ENCODE results near the gene PHF21B.
"Not testable (repeated sequence)": the region's sequence is repeated elsewhere in the genome, so short reads cannot be mapped to it uniquely, and the experiment has no call there.

PHF21B gene

DNA sequence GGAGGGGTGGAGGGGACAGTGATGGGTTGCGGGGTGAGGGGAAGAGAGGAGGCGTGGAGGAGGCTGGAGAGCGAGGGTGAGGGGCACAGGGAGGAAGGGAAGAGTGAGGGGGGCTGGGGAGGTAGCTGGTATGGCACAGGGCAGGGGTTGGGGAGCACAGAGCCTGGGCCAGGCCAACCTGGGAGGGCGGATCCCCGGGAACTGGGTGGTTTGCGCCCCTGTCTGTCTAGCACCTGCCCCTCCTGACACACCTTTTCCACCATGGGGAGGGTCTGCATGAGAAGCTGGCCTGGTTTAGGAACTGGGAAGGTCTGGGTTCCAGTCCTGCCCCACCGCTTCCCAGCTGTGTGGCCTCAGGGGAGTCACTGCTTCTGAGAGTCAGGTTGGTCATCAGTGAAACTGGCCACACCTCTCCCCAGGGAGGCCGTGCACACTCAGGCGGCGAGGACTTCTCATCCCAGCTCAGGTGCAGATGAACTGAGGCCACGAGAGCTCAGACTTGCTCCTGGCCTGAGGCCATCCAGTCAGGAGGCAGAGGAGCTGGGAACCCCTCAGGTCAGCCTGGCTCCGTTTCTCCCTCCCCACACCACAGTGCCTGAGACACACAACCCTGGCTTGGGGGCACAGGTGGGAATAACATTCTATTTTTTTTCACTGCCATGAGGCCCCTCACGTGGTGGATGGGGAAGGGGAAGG lies 95.6 kb downstream of the PHF21B start:
- no peak overlapping the region for H3K4me3 ChIP-seq (ENCODE audit: low read depth, low read length)
- DNase-seq (ENCODE audit: low read depth): no peak
- TF ChIP-seq, protein P1, sequence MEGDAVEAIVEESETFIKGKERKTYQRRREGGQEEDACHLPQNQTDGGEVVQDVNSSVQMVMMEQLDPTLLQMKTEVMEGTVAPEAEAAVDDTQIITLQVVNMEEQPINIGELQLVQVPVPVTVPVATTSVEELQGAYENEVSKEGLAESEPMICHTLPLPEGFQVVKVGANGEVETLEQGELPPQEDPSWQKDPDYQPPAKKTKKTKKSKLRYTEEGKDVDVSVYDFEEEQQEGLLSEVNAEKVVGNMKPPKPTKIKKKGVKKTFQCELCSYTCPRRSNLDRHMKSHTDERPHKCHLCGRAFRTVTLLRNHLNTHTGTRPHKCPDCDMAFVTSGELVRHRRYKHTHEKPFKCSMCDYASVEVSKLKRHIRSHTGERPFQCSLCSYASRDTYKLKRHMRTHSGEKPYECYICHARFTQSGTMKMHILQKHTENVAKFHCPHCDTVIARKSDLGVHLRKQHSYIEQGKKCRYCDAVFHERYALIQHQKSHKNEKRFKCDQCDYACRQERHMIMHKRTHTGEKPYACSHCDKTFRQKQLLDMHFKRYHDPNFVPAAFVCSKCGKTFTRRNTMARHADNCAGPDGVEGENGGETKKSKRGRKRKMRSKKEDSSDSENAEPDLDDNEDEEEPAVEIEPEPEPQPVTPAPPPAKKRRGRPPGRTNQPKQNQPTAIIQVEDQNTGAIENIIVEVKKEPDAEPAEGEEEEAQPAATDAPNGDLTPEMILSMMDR (IDR thresholded peaks at IDR 0.05; ENCODE audit: control insufficient read depth, extremely low read depth, insufficient read depth): no peak

GRCh38 chr22:44913198-44913983 lies 96.4 kb downstream of the PHF21B start:
- DNase-seq (ENCODE audit: low read depth): no peak
- no peak overlapping the region for H3K4me3 ChIP-seq (ENCODE audit: low read depth, low read length)
- TF ChIP-seq, protein P1 (IDR thresholded peaks at IDR 0.05; ENCODE audit: control insufficient read depth, extremely low read depth, insufficient read depth): no peak

- no peak overlapping the region for H3K4me3 ChIP-seq (ENCODE audit: low read depth, low read length)
- no peak for DNase-seq (ENCODE audit: low read depth)
- TF ChIP-seq, protein P1 (IDR thresholded peaks at IDR 0.05; ENCODE audit: control insufficient read depth, extremely low read depth, insufficient read depth): no peak
Measured at GRCh38 chr22:44909241-44909640, 100.6 kb downstream of the PHF21B start.

- no peak for DNase-seq (ENCODE audit: low read depth)
- TF ChIP-seq, protein P1 (IDR thresholded peaks at IDR 0.05; ENCODE audit: control insufficient read depth, extremely low read depth, insufficient read depth): no peak
- no peak overlapping the region for H3K4me3 ChIP-seq (ENCODE audit: low read depth, low read length)
Measured at GRCh38 chr22:44907765-44908737, 101.8 kb downstream of the PHF21B start.

GRCh38 chr22:44906999-44907644 lies 102.7 kb downstream of the PHF21B start:
- no peak for DNase-seq (ENCODE audit: low read depth)
- H3K4me3 ChIP-seq (ENCODE audit: low read depth, low read length): no peak overlapping the region
- TF ChIP-seq, protein P1 (IDR thresholded peaks at IDR 0.05; ENCODE audit: control insufficient read depth, extremely low read depth, insufficient read depth): no peak

GRCh38 chr22:44906248-44906936 lies 103.4 kb downstream of the PHF21B start:
- no peak overlapping the region for H3K4me3 ChIP-seq (ENCODE audit: low read depth, low read length)
- TF ChIP-seq, protein P1 (IDR thresholded peaks at IDR 0.05; ENCODE audit: control insufficient read depth, extremely low read depth, insufficient read depth): no peak
- DNase-seq (ENCODE audit: low read depth): no peak

- not testable (repeated sequence) for H3K4me3 ChIP-seq (ENCODE audit: low read depth, low read length); DNase-seq (ENCODE audit: low read depth)
Measured at GRCh38 chr22:44904492-44905152, 105.2 kb downstream of the PHF21B start.

DNA sequence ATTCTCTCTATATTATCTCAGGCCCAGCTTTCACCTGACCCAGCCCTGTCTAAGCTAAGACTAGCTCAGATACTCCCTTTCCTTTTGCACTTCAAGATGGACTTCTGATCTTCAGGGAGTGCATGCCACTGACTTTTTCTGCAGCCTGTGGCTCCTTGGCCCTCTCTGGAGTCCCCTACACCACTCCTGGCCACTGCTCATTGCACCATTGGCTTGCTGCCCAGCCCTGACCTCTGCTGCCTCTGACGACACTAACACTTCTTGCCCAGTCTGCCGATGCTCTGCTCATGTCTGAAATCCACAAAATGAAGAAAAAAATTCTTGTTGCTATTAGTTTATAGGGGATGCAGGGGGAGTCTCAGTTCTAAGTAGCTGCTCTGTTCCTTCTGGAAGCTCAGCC lies 106.6 kb downstream of the PHF21B start:
- DNase-seq (ENCODE audit: low read depth); H3K4me3 ChIP-seq (ENCODE audit: low read depth, low read length): not testable (repeated sequence)
